GM12878 (cell line): ENCODE data around the gene REL. TPM values are rescaled to one million over a fixed set of nuclear protein-coding genes. Genes with fewer than 3 reads are reported as not detected.

Experiments used
- ATF3 ChIP-seq: IDR thresholded peaks from 2 replicates; pipeline ENCODE4 v1.6.1; 2011; ENCODE audit warnings: low read depth, mild to moderate bottlenecking, low read length, moderate library complexity, borderline replicate concordance; ENCODE audit errors: extremely low read depth
- ATF7 ChIP-seq: fragments of 450-650 bp; IDR thresholded peaks from 2 replicates; pipeline ENCODE4 v1.6.1; 2016; ENCODE audit warnings: low read depth, mild to moderate bottlenecking
- BMI1 ChIP-seq: fragments of 450-650 bp; IDR thresholded peaks from 2 replicates; pipeline ENCODE4 v1.6.1; 2016; ENCODE audit warnings: mild to moderate bottlenecking, moderate library complexity, borderline replicate concordance
- BRCA1 ChIP-seq: IDR thresholded peaks from 2 replicates; pipeline ENCODE4 v1.6.1; 2011; ENCODE audit warnings: low read depth, low read length, improper control_type of control experiment
- CBFB ChIP-seq: IDR thresholded peaks from 2 replicates; pipeline ENCODE4 v1.6.1; 2016; ENCODE audit warnings: antibody characterized with exemption, low read depth
- E4F1 ChIP-seq: fragments of 450-650 bp; IDR thresholded peaks from 2 replicates; pipeline ENCODE4 v1.6.1; 2018; ENCODE audit warnings: borderline replicate concordance, mild to moderate bottlenecking; ENCODE audit not compliant: partially characterized antibody
- EZH2 ChIP-seq: IDR thresholded peaks from 2 replicates; pipeline ENCODE4 v1.6.1; 2012; ENCODE audit warnings: low read depth, mild to moderate bottlenecking, control low read depth, inconsistent platforms, low read length, borderline replicate concordance; ENCODE audit not compliant: control insufficient read depth
- JUND ChIP-seq: IDR thresholded peaks from 2 replicates; pipeline ENCODE4 v1.6.1; 2012; ENCODE audit warnings: low read depth, mild to moderate bottlenecking, low read length, improper control_type of control experiment, moderate library complexity
- MTA2 ChIP-seq: fragments of 450-650 bp; IDR thresholded peaks from 2 replicates; pipeline ENCODE4 v1.6.1; 2016; ENCODE audit warnings: low read depth, mild to moderate bottlenecking, moderate library complexity
- MYC ChIP-seq: IDR thresholded peaks from 2 replicates; pipeline ENCODE4 v1.6.1; 2011; ENCODE audit warnings: mild to moderate bottlenecking, low read length, moderate library complexity, inconsistent platforms; ENCODE audit not compliant: insufficient read depth, insufficient replicate concordance, insufficient read length, severe bottlenecking
- NFIC ChIP-seq: IDR thresholded peaks from 2 replicates; pipeline ENCODE4 v1.6.1; 2012; ENCODE audit warnings: low read depth, mild to moderate bottlenecking, inconsistent platforms, low read length, moderate library complexity
- NFYB ChIP-seq: IDR thresholded peaks from 2 replicates; pipeline ENCODE4 v1.6.1; 2011; ENCODE audit warnings: low read depth, mild to moderate bottlenecking, low read length, improper control_type of control experiment, moderate library complexity; ENCODE audit not compliant: insufficient read depth
- PAX8 ChIP-seq: fragments of 450-650 bp; IDR thresholded peaks from 2 replicates; pipeline ENCODE4 v1.6.1; 2017; ENCODE audit warnings: mild to moderate bottlenecking, moderate library complexity
- PKNOX1 ChIP-seq: fragments of 450-650 bp; IDR thresholded peaks from 2 replicates; pipeline ENCODE4 v1.6.1; 2016; ENCODE audit warnings: mild to moderate bottlenecking
- SMAD1 ChIP-seq: fragments of 450-650 bp; IDR thresholded peaks from 2 replicates; pipeline ENCODE4 v1.6.1; 2018; ENCODE audit warnings: mild to moderate bottlenecking, low read depth; ENCODE audit not compliant: partially characterized antibody
- SMARCA5 ChIP-seq: fragments of 450-650 bp; IDR thresholded peaks from 2 replicates; pipeline ENCODE4 v1.6.1; 2017; ENCODE audit warnings: mild to moderate bottlenecking
- SREBF1 ChIP-seq: IDR thresholded peaks from 2 replicates; pipeline ENCODE4 v1.6.1; 2012; ENCODE audit warnings: mild to moderate bottlenecking, low read length
- STAT3 ChIP-seq: IDR thresholded peaks from 2 replicates; pipeline ENCODE4 v1.6.1; 2011; ENCODE audit warnings: low read depth, low read length, improper control_type of control experiment
- TCF3 ChIP-seq: IDR thresholded peaks from 2 replicates; pipeline ENCODE4 v1.6.1; 2012; ENCODE audit warnings: low read depth, mild to moderate bottlenecking, low read length, borderline replicate concordance; ENCODE audit not compliant: insufficient read depth
- USF2 ChIP-seq: IDR thresholded peaks from 2 replicates; pipeline ENCODE4 v1.6.1; 2011; ENCODE audit warnings: low read depth, low read length, improper control_type of control experiment, borderline replicate concordance
- polyA plus RNA-seq, 11 experiments: library from polyadenylated mRNA; depleted of rRNA in 4 of 11; unstranded in 6 of 11; stranded (reverse) in 5 of 11; fragments of >200 nt; fragmentation: Nextera tagmentation in 4 of 11; fragmentation: Illumina TruSeq in 1 of 11; extraction: Ambion mirVana in 4 of 11; extraction: Trizol in 1 of 11; gene quantifications; 1 replicate in 1 of 11; 2 replicates in 10 of 11; pipeline versions ENCODE4 v1.2.1 to v1.2.3, GENCODE V29; 2011 to 2016; ENCODE audit warnings: inconsistent platforms in 2 of 11, missing spikeins in 2 of 11, low read depth in 1 of 11
- total RNA-seq, 4 experiments: library from RNA; depleted of rRNA in 3 of 4; stranded (reverse); fragments of >200 nt in 3 of 4; fragmentation: Illumina TruSeq in 1 of 4; extraction: Trizol in 1 of 4; gene quantifications; 2 replicates each; pipeline versions ENCODE4 v1.2.1 to v1.2.3, GENCODE V29; 2013 to 2021

The REL gene
- total and polyA plus RNA-seq, 10 of the 15 experiments (the other 5 are each of a cell fraction or from before 2014, with no cell fraction given) = 6.3 to 52.4 (median 26.6) TPM

GRCh38 chr2:60840880-60841279, 40.5 kb upstream of the REL start (continued):
- TF ChIP-seq PKNOX1 = 0 out of 2 replicates have a peak, but pooled peaks have one; percentile 29
- TF ChIP-seq BMI1 = no peak
- TF ChIP-seq PAX8 = no peak
- peak; percentile 97 for TF ChIP-seq NFIC
- TF ChIP-seq JUND = no peak
- peak; percentile 85 for TF ChIP-seq CBFB
- TF ChIP-seq STAT3 = no peak
- TF ChIP-seq MTA2 = peak; percentile 71
- no peak for TF ChIP-seq ATF3
- no peak for TF ChIP-seq USF2
- peak; percentile 95; the same call in 1 of the 2 replicates for TF ChIP-seq TCF3
- no peak for TF ChIP-seq SMAD1
- TF ChIP-seq E4F1 = no peak
- no peak for TF ChIP-seq SREBF1
- TF ChIP-seq SMARCA5 = no peak
- TF ChIP-seq NFYB = no peak
- no peak for TF ChIP-seq EZH2
- no peak for TF ChIP-seq MYC
- TF ChIP-seq BRCA1 = no peak
- no peak for TF ChIP-seq ATF7
